ENCODE data around the gene LYRM9. TPM values are rescaled to one million over a fixed set of nuclear protein-coding genes. Genes with fewer than 3 reads are reported as not detected.

LYRM9 gene
- polyA plus RNA-seq, 1 of the 3 experiments (the other 2 are of a cell fraction) = 4.6 TPM

GRCh38 chr17:27870345-27870744, 22.8 kb downstream of the LYRM9 start (continued):
- no peak for TF ChIP-seq JUND (IDR thresholded peaks at IDR 0.05)

GRCh38 chr17:27868565-27868964, 24.6 kb downstream of the LYRM9 start:
- Histone ChIP-seq H3K27ac (ENCODE audit: low read depth in 2 of 2, low read length in 1 of 2) (no peak overlapping the region), H3F3A (replicated peaks; ENCODE audit: insufficient read depth) (no peaks in the 10 kb centered on the region), H4K20me1 (ENCODE audit: insufficient read depth) (no peaks in the 10 kb centered on the region), H3K9ac (no peak overlapping the region), H3K4me1 (ENCODE audit: control insufficient read depth in 1 of 2, insufficient read depth in 2 of 2, low read depth in 1 of 2, low read length in 1 of 2) (no peaks in the 10 kb centered on the region), H3K9me2 (no peaks in the 10 kb centered on the region), H3K27me3 (ENCODE audit: insufficient read depth) (no peaks in the 10 kb centered on the region; the same call in 1 of the 2 replicates), H3K79me2 (ENCODE audit: insufficient read depth) (no peaks in the 10 kb centered on the region), H3K36me3 (replicated peaks in 1 of 2; ENCODE audit: control insufficient read depth in 1 of 2, insufficient read depth in 2 of 2, low read length in 1 of 2) (no peaks in the 10 kb centered on the region), H2AFZ (ENCODE audit: low read depth) (no peak overlapping the region), H3K4me2 (no peak overlapping the region), H3K9me3 (no peaks in the 10 kb centered on the region), H3K4me3 (ENCODE audit: low read depth in 2 of 2, low read length in 1 of 2) (no peak overlapping the region)
- ChIA-PET POLR2A (no interaction called here), CTCF (interaction anchor here (1.0 kb wide), 1 partner anchor 11 kb away, joined by 3 read pairs; no protein-coding TSS in a partner anchor)
- no peak for DNase-seq
- 70% methylated on average over 8 of the region's 8 CpGs for WGBS (ENCODE audit: low lambda C conversion rate)
- TF ChIP-seq ZBTB33 (IDR thresholded peaks at IDR 0.05; ENCODE audit: borderline replicate concordance, low read depth) (no peak), RFX5 (IDR thresholded peaks at IDR 0.05; ENCODE audit: low read length) (no peak)

GRCh38 chr17:27862840-27863239, 30.3 kb downstream of the LYRM9 start:
- Histone ChIP-seq H3K9ac (no peak overlapping the region), H3K27ac (ENCODE audit: low read depth in 2 of 2, low read length in 1 of 2) (no peak overlapping the region), H3K9me3 (no peaks in the 10 kb centered on the region), H3K79me2 (ENCODE audit: insufficient read depth) (no peaks in the 10 kb centered on the region), H3K4me2 (no peak overlapping the region), H3K4me1 (ENCODE audit: control insufficient read depth in 1 of 2, insufficient read depth in 2 of 2, low read depth in 1 of 2, low read length in 1 of 2) (no peaks in the 10 kb centered on the region), H3K4me3 (ENCODE audit: low read depth in 2 of 2, low read length in 1 of 2) (no peak overlapping the region), H3K36me3 (replicated peaks in 1 of 2; ENCODE audit: control insufficient read depth in 1 of 2, insufficient read depth in 2 of 2, low read length in 1 of 2) (no peaks in the 10 kb centered on the region), H2AFZ (ENCODE audit: low read depth) (no peak overlapping the region), H3F3A (replicated peaks; ENCODE audit: insufficient read depth) (no peaks in the 10 kb centered on the region), H3K27me3 (ENCODE audit: insufficient read depth) (no peaks in the 10 kb centered on the region; the same call in 1 of the 2 replicates), H4K20me1 (ENCODE audit: insufficient read depth) (no peaks in the 10 kb centered on the region), H3K9me2 (no peaks in the 10 kb centered on the region)
- WGBS (ENCODE audit: low lambda C conversion rate) = 51% methylated on average over 4 of the region's 4 CpGs
- TF ChIP-seq TAF1 (IDR thresholded peaks at IDR 0.05; ENCODE audit: borderline replicate concordance, low read depth, low read length) (no peak), USF2 (IDR thresholded peaks at IDR 0.05; ENCODE audit: borderline replicate concordance, low read depth, low read length) (no peak), SMC3 (IDR thresholded peaks at IDR 0.05; ENCODE audit: low read depth, low read length) (no peak), MEF2A (IDR thresholded peaks at IDR 0.05; ENCODE audit: borderline replicate concordance, low read depth) (no peak), GATA2 (CRISPR knock-in tag; IDR thresholded peaks at IDR 0.05) (no peak), JUND (IDR thresholded peaks at IDR 0.05) (no peak)
- no peak for DNase-seq
- ChIA-PET POLR2A (no interaction called here), CTCF (no interaction called here)

All from SK-N-SH (cell line).